ENCODE measurements around the gene WDR5. TPM values are rescaled to one million over a fixed set of nuclear protein-coding genes. Genes with fewer than 3 reads are reported as not detected.

The WDR5 gene
- total RNA-seq, 4 donors from 2014 or later, result 24.1 to 40.1 (median 27.1) TPM

GRCh38 chr9:134152488-134152887 lies 16.6 kb downstream of the WDR5 start:
- H3K4me3 ChIP-seq (replicated peaks in 1 of 3), result no peak overlapping the region
- intact Hi-C loops (cut with DNase I), result no loop called here
- no peaks in the 10 kb centered on the region for H3K9me3 ChIP-seq
- peaks cover 0 to 10% of the 10 kb centered on the region in 2 donors for H3K4me1 ChIP-seq
- H3K36me3 ChIP-seq, result peaks cover 49 to 57% of the 10 kb centered on the region in 2 donors
- TF ChIP-seq, protein P1, sequence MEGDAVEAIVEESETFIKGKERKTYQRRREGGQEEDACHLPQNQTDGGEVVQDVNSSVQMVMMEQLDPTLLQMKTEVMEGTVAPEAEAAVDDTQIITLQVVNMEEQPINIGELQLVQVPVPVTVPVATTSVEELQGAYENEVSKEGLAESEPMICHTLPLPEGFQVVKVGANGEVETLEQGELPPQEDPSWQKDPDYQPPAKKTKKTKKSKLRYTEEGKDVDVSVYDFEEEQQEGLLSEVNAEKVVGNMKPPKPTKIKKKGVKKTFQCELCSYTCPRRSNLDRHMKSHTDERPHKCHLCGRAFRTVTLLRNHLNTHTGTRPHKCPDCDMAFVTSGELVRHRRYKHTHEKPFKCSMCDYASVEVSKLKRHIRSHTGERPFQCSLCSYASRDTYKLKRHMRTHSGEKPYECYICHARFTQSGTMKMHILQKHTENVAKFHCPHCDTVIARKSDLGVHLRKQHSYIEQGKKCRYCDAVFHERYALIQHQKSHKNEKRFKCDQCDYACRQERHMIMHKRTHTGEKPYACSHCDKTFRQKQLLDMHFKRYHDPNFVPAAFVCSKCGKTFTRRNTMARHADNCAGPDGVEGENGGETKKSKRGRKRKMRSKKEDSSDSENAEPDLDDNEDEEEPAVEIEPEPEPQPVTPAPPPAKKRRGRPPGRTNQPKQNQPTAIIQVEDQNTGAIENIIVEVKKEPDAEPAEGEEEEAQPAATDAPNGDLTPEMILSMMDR (IDR thresholded peaks at IDR 0.05), result no peak
- TF ChIP-seq POLR2A (IDR thresholded peaks at IDR 0.05), result no peak
- H3K27ac ChIP-seq, result peak overlapping the region in 1 of 3 donors; percentile 33
- WGBS, 2 donors, result 93 to 98% methylated on average over 10 to 11 of the region's 11 CpGs
- DNase-seq, result no peak
- no peaks in the 10 kb centered on the region for H3K27me3 ChIP-seq

DNA sequence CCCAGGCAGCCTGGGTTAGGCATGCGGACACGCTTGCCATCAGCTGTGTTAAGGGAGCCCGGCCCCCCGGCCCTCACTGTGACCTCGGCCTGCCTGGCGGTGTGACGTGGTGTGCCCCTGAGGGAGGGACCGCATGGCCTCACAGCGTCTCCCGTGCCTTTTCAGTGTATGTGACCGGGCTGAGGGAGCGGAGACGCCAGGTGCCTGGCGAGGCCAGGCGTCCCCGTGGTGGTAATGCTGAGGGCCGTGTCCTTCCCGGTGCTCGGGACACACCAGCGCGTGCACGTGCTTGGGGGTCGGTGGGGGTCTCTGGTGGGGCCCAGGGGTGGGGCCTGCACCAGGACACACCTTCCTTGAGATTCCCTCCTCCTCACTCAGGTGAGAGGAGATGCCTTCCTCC lies 17.6 kb downstream of the WDR5 start:
- 93 to 97% methylated on average over 6 to 8 of the region's 23 CpGs for WGBS, 2 donors
- Histone ChIP-seq H3K27me3 (no peaks in the 10 kb centered on the region), H3K27ac (no peak overlapping the region), H3K4me1 (peaks cover 0 to 10% of the 10 kb centered on the region in 2 donors), H3K9me3 (no peaks in the 10 kb centered on the region), H3K36me3 (peaks cover 51 to 52% of the 10 kb centered on the region in 2 donors), H3K4me3 (replicated peaks in 1 of 3) (no peak overlapping the region)
- intact Hi-C loops (cut with DNase I), result no loop called here
- no peak for DNase-seq
- TF ChIP-seq, protein P1 (IDR thresholded peaks at IDR 0.05), result no peak
- no peak for TF ChIP-seq POLR2A (IDR thresholded peaks at IDR 0.05)

DNA sequence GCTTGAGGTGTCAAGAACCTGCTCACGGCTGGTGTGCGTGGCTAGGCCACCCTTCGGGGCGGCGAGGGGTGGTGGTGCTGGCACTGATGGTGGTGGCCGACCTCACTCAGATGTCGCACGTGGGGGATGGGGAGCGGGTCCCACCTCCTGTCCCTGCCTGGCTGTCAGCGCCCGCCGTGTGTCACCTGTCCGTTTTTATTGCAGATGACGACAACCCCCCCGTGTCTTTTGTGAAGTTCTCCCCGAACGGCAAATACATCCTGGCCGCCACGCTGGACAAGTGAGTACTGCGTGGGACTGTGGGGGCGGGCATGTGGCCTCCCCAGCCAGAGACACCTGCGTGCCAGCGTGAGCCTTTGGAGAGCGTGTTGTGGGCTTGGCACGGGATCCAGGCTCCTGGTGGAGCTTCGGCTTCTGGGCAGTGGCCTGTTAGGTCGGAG lies 18.4 kb downstream of the WDR5 start:
- H3K9me3 ChIP-seq, result no peaks in the 10 kb centered on the region
- no peak for DNase-seq
- H3K27me3 ChIP-seq, result no peaks in the 10 kb centered on the region
- no peak overlapping the region for H3K27ac ChIP-seq
- H3K4me3 ChIP-seq (replicated peaks in 1 of 3), result no peak overlapping the region
- intact Hi-C loops (cut with DNase I), result no loop called here
- WGBS, 2 donors, result 96 to 97% methylated on average over 11 to 27 of the region's 27 CpGs
- H3K36me3 ChIP-seq, result peaks cover 43 to 50% of the 10 kb centered on the region in 2 donors
- no peak for TF ChIP-seq POLR2A (IDR thresholded peaks at IDR 0.05)
- TF ChIP-seq, protein P1 (IDR thresholded peaks at IDR 0.05), result no peak
- H3K4me1 ChIP-seq, result peaks cover 0 to 10% of the 10 kb centered on the region in 2 donors

DNA sequence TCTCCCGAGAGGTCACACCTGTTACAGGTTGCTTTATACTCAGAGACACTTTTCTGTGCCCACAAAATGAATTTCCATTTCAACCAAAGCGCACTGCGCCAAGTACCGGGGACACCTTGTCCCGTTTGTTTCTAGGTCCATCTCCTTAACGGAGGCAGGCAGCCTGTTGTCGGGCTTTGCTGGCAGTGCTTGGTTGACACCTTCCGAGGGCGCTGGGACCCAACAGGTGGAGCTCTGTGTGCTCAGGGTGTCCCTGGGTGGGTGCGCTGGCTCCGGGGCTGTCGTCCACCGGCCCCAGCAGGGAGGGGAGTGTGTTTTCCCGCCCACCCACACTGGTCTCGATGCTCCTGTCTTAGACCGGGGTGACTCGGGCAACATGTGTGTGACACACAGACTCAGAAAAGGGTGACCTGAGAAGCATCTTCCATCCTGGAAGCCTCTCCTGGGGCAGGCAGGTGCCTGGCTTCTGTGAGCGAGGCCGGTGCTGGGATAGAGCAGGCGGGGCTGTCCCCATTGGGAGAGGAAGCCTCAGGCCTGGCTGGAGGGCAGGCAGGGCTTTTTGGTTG lies 20.0 kb downstream of the WDR5 start:
- no peaks in the 10 kb centered on the region for H3K27me3 ChIP-seq
- no peak overlapping the region for H3K4me3 ChIP-seq (replicated peaks in 1 of 3)
- no peak overlapping the region for H3K27ac ChIP-seq
- H3K9me3 ChIP-seq, result no peaks in the 10 kb centered on the region
- TF ChIP-seq, protein P1 (IDR thresholded peaks at IDR 0.05), result no peak
- TF ChIP-seq POLR2A (IDR thresholded peaks at IDR 0.05), result no peak
- WGBS, 2 donors, result 97 to 98% methylated on average over 18 to 20 of the region's 20 CpGs
- H3K4me1 ChIP-seq, result peaks cover 0 to 9% of the 10 kb centered on the region in 2 donors
- intact Hi-C loops (cut with DNase I), result no loop called here
- DNase-seq, result no peak
- H3K36me3 ChIP-seq, result peaks cover 36 to 48% of the 10 kb centered on the region in 2 donors

GRCh38 chr9:134156564-134157377 lies 20.9 kb downstream of the WDR5 start:
- intact Hi-C loops (cut with DNase I), result no loop called here
- WGBS, 2 donors, result 93 to 96% methylated on average over 25 to 26 of the region's 33 CpGs
- H3K36me3 ChIP-seq, result peaks cover 36 to 48% of the 10 kb centered on the region in 2 donors
- H3K27ac ChIP-seq, result no peak overlapping the region
- H3K4me1 ChIP-seq, result peaks cover 0 to under 1% of the 10 kb centered on the region in 2 donors
- H3K9me3 ChIP-seq, result no peaks in the 10 kb centered on the region
- no peak for DNase-seq
- no peaks in the 10 kb centered on the region for H3K27me3 ChIP-seq
- TF ChIP-seq, protein P1 (IDR thresholded peaks at IDR 0.05), result no peak
- TF ChIP-seq POLR2A (IDR thresholded peaks at IDR 0.05), result no peak
- H3K4me3 ChIP-seq (replicated peaks in 1 of 3), result no peak overlapping the region
